ENCODE results near the gene C15orf61. TPM values are rescaled to one million over a fixed set of nuclear protein-coding genes. Genes with fewer than 3 reads are reported as not detected.

Gene C15orf61
- polyA plus RNA-seq, 2 donors, result 0.92 to 1.8 TPM

DNA sequence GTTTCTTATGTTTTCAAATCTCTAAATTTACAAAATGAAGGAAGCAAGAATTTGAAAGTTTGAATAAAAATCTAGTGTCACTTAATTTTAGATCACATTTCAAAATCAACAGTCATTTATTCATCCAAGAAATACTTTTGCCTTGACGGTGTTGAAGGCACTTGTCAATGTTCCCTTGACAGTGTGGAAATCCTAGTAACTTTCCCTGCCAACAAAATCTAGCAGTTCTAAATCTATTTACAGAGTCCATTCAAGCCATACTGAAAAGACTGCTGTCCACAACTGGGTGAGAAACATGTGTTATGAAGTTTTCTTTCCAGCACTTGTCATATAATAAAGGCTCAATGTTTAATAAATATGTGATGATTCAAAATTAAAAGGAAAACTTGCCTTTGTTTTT is 12.9 kb downstream of the C15orf61 start:
- Histone ChIP-seq H3K27ac (ENCODE audit: low read depth in 2 of 2, low read length in 1 of 2) (no peak overlapping the region), H3K9me3 (ENCODE audit: control insufficient read depth in 2 of 2, insufficient read depth in 1 of 2, low read depth in 1 of 2, low read length in 1 of 2) (no peaks in the 10 kb centered on the region), H3K4me3 (ENCODE audit: low read depth in 1 of 2, low read length in 2 of 2) (no peak overlapping the region), H3K4me1 (ENCODE audit: control insufficient read depth in 2 of 2, insufficient read depth in 2 of 2, low read length in 1 of 2) (no peaks in the 10 kb centered on the region), H3K27me3 (ENCODE audit: control insufficient read depth in 1 of 2, insufficient read depth in 2 of 2, low read length in 2 of 2) (no peaks in the 10 kb centered on the region), H3K36me3 (ENCODE audit: control insufficient read depth in 2 of 2, insufficient read depth in 2 of 2, low read length in 1 of 2) (no peaks in the 10 kb centered on the region)
- WGBS, 2 donors, result 68 to 69% methylated on average over 1 of the region's 1 CpG

DNA sequence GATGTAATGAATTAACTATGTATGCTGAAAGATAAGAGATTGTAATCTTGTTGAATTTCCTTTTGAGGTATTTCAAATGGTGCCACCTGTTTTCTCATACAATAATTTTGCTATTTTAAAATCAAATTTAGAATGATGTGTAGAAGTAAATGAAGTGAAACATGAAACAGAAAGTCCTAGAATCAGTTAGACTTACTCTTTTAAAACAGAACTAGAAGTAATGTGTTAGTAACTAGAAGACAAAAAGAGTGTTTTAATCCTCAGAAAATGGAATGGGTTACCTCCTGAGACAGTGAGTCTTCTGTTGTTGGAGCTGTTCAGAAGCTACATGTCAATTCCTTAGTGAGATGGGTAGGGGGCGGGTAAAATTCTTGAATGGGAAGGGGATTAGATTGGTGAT is 13.4 kb downstream of the C15orf61 start:
- Histone ChIP-seq H3K4me3 (ENCODE audit: low read depth in 1 of 2, low read length in 2 of 2) (no peak overlapping the region), H3K27ac (ENCODE audit: low read depth in 2 of 2, low read length in 1 of 2) (no peak overlapping the region), H3K9me3 (ENCODE audit: control insufficient read depth in 2 of 2, insufficient read depth in 1 of 2, low read depth in 1 of 2, low read length in 1 of 2) (no peaks in the 10 kb centered on the region), H3K27me3 (ENCODE audit: control insufficient read depth in 1 of 2, insufficient read depth in 2 of 2, low read length in 2 of 2) (no peaks in the 10 kb centered on the region), H3K4me1 (ENCODE audit: control insufficient read depth in 2 of 2, insufficient read depth in 2 of 2, low read length in 1 of 2) (no peaks in the 10 kb centered on the region), H3K36me3 (ENCODE audit: control insufficient read depth in 2 of 2, insufficient read depth in 2 of 2, low read length in 1 of 2) (no peaks in the 10 kb centered on the region)
- WGBS, 2 donors, result 89 to 90% methylated on average over 1 of the region's 1 CpG

GRCh38 chr15:67537771-67538170 is 16.8 kb downstream of the C15orf61 start:
- Histone ChIP-seq H3K4me1 (ENCODE audit: control insufficient read depth in 2 of 2, insufficient read depth in 2 of 2, low read length in 1 of 2) (no peaks in the 10 kb centered on the region), H3K27me3 (ENCODE audit: control insufficient read depth in 1 of 2, insufficient read depth in 2 of 2, low read length in 2 of 2) (no peaks in the 10 kb centered on the region), H3K27ac (ENCODE audit: low read depth in 2 of 2, low read length in 1 of 2) (no peak overlapping the region), H3K4me3 (ENCODE audit: low read depth in 1 of 2, low read length in 2 of 2) (no peak overlapping the region), H3K36me3 (ENCODE audit: control insufficient read depth in 2 of 2, insufficient read depth in 2 of 2, low read length in 1 of 2) (no peaks in the 10 kb centered on the region), H3K9me3 (ENCODE audit: control insufficient read depth in 2 of 2, insufficient read depth in 1 of 2, low read depth in 1 of 2, low read length in 1 of 2) (no peaks in the 10 kb centered on the region)
- 96 to 100% methylated on average over 1 of the region's 1 CpG for WGBS, 2 donors

DNA sequence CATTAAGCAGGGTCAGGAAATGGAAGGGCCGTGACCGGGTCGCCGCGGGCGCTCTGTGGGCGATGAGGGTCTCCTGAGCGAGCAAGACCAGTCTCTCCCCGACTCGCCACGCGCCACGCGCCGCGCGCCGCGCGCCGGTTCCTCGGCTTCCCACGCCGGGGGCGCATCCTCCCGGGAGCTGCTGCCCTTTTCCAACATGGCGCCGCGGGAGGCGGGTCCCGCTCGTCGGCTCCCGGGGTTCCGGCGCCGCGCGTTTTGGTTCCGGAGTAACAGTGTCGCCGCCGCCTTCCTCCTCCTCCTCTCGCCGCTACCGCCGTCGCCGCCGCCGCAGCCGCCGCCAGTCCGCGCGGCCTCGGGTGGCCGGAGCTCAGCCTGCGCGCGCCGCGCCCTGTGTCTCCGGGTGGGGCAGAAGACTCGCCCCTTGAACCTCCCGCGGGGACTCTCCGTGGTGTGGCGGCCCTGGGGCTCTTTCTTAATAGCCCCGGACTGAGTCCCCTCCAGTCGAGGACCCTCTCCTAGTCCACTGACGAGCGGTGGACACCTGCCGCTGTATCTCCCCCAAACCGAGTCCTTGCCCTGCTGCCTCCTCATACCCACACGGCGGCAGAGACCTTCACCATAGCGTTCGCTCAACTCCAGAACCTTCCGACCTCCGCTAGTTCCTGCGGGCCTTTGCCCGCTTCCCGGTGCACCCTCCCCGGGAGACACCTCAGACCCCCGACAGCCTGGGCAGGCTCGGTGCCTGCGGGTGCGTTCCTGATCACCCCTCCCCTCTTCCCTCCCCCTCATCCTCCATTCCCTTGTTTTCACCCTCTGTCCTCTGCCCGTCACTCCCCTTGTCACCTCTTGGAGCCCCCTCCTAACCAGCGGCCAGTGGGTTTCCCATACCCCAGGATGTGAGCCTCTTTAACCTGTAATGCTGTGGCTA is 21.8 kb downstream of the C15orf61 start, which contains the start of gene MAP2K5:
Gene MAP2K5, plus strand, starts transcription at position 284 of the 928 bp plus-strand sequence. Its CDS starts 633 bp downstream, at position 917.
- Histone ChIP-seq H3K36me3 (ENCODE audit: control insufficient read depth in 2 of 2, insufficient read depth in 2 of 2, low read length in 1 of 2) (no peaks in the 10 kb centered on the region), H3K4me3 (ENCODE audit: low read depth in 1 of 2, low read length in 2 of 2) (peak within 1 kb of the TSS; percentile 60 to 94), H3K9me3 (ENCODE audit: control insufficient read depth in 2 of 2, insufficient read depth in 1 of 2, low read depth in 1 of 2, low read length in 1 of 2) (no peaks in the 10 kb centered on the region), H3K27me3 (ENCODE audit: control insufficient read depth in 1 of 2, insufficient read depth in 2 of 2, low read length in 2 of 2) (no peaks in the 10 kb centered on the region), H3K27ac (ENCODE audit: low read depth in 2 of 2, low read length in 1 of 2) (peak within 1 kb of the TSS; percentile 89 to 93), H3K4me1 (ENCODE audit: control insufficient read depth in 2 of 2, insufficient read depth in 2 of 2, low read length in 1 of 2) (peaks cover 0 to 4% of the 10 kb centered on the region in 2 donors)
- 0 to 1% methylated on average over 62 to 91 of the region's 91 CpGs for WGBS, 2 donors

DNA sequence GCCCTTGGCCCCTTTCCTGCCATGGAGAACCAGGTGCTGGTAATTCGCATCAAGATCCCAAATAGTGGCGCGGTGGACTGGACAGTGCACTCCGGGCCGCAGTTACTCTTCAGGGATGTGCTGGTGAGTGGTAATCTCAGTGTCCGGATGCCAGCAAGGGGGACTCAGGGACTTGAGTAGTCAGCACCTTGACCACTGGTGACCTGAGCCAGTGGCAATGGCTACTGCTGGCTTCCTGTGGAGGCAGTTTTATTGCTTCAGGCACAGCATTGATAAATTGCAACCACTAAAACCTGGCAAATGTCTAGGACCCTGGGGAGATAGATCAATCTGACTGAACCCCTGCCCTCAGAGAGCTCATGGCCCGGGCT is 22.4 kb downstream of the C15orf61 start:
- no peaks in the 10 kb centered on the region for H3K36me3 ChIP-seq (ENCODE audit: control insufficient read depth in 2 of 2, insufficient read depth in 2 of 2, low read length in 1 of 2)
- 35 to 36% methylated on average over 7 of the region's 7 CpGs for WGBS, 2 donors
- no peaks in the 10 kb centered on the region for H3K27me3 ChIP-seq (ENCODE audit: control insufficient read depth in 1 of 2, insufficient read depth in 2 of 2, low read length in 2 of 2)
- H3K27ac ChIP-seq (ENCODE audit: low read depth in 2 of 2, low read length in 1 of 2), result peak overlapping the region; percentile 45 to 93
- H3K4me1 ChIP-seq (ENCODE audit: control insufficient read depth in 2 of 2, insufficient read depth in 2 of 2, low read length in 1 of 2), result peaks cover 0 to 4% of the 10 kb centered on the region in 2 donors
- no peaks in the 10 kb centered on the region for H3K9me3 ChIP-seq (ENCODE audit: control insufficient read depth in 2 of 2, insufficient read depth in 1 of 2, low read depth in 1 of 2, low read length in 1 of 2)
- peak overlapping the region; percentile 60 to 94 for H3K4me3 ChIP-seq (ENCODE audit: low read depth in 1 of 2, low read length in 2 of 2)

DNA sequence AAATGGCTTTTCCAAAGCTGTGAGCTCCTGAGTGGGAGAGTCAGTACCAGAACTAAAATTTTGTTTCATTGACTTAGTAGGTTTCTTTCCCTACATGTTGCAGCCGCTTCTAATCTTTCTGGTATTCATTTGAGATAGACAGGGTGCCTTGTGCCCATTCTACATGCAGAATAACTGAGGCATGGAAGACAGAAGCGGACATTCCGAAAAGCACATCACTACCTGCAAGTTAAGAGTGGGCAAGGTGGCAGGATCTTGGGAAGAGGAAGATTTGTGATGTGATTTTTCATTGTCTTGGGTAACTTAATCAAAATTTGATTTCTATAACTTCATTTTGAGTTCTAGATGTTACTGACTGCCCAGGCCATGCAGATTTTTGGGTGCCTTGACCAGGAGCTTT is 23.5 kb downstream of the C15orf61 start:
- peaks cover 0 to 4% of the 10 kb centered on the region in 2 donors for H3K4me1 ChIP-seq (ENCODE audit: control insufficient read depth in 2 of 2, insufficient read depth in 2 of 2, low read length in 1 of 2)
- WGBS, 2 donors, result 92 to 98% methylated on average over 3 of the region's 3 CpGs
- H3K27ac ChIP-seq (ENCODE audit: low read depth in 2 of 2, low read length in 1 of 2), result no peak overlapping the region
- H3K27me3 ChIP-seq (ENCODE audit: control insufficient read depth in 1 of 2, insufficient read depth in 2 of 2, low read length in 2 of 2), result no peaks in the 10 kb centered on the region
- no peaks in the 10 kb centered on the region for H3K36me3 ChIP-seq (ENCODE audit: control insufficient read depth in 2 of 2, insufficient read depth in 2 of 2, low read length in 1 of 2)
- H3K4me3 ChIP-seq (ENCODE audit: low read depth in 1 of 2, low read length in 2 of 2), result no peak overlapping the region
- H3K9me3 ChIP-seq (ENCODE audit: control insufficient read depth in 2 of 2, insufficient read depth in 1 of 2, low read depth in 1 of 2, low read length in 1 of 2), result no peaks in the 10 kb centered on the region

DNA sequence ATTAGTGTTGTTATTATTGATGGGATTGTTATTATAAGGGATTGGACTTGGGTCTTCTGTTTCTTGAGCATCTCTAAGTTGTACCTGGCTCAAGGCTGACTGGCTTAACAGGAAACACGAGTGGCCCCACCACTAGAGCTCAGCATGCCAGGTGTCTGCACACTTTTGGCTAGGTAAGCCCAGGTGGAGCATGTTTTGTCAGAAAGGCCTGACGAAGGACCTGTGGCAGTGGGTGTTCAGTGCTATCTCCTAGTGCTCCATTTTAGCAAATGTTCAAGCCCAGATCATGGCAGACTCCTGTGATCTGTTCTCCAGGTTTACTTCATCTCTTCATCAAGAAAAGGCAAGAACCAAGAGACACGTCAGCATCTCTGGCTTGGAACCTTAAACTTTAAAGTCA is 24.9 kb downstream of the C15orf61 start:
- Histone ChIP-seq H3K27ac (ENCODE audit: low read depth in 2 of 2, low read length in 1 of 2) (no peak overlapping the region), H3K4me1 (ENCODE audit: control insufficient read depth in 2 of 2, insufficient read depth in 2 of 2, low read length in 1 of 2) (peaks cover 0 to 4% of the 10 kb centered on the region in 2 donors), H3K27me3 (ENCODE audit: control insufficient read depth in 1 of 2, insufficient read depth in 2 of 2, low read length in 2 of 2) (no peaks in the 10 kb centered on the region), H3K36me3 (ENCODE audit: control insufficient read depth in 2 of 2, insufficient read depth in 2 of 2, low read length in 1 of 2) (no peaks in the 10 kb centered on the region), H3K4me3 (ENCODE audit: low read depth in 1 of 2, low read length in 2 of 2) (no peak overlapping the region), H3K9me3 (ENCODE audit: control insufficient read depth in 2 of 2, insufficient read depth in 1 of 2, low read depth in 1 of 2, low read length in 1 of 2) (no peaks in the 10 kb centered on the region)
- 67 to 68% methylated on average over 3 of the region's 3 CpGs for WGBS, 2 donors

DNA sequence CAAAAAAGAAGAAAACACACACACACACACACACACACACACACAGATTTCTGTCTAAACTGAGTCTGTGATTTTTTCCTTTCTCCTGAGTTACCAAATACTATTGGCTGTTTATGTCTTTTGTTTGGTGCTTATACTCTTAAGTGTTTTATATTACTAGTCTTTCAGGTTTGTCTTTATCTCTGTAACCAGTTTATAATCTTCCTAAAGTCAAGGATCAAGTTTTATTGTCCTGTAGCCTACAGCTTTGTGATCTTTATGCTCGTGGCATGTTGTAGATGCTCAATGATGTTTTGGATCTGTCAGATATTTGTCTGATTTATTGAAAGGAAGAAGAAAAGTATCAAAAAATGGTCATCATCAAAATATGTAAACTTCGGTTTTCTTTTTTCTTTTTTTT is 26.1 kb downstream of the C15orf61 start:
- no peaks in the 10 kb centered on the region for H3K36me3 ChIP-seq (ENCODE audit: control insufficient read depth in 2 of 2, insufficient read depth in 2 of 2, low read length in 1 of 2)
- peaks cover 0 to 4% of the 10 kb centered on the region in 2 donors for H3K4me1 ChIP-seq (ENCODE audit: control insufficient read depth in 2 of 2, insufficient read depth in 2 of 2, low read length in 1 of 2)
- H3K27ac ChIP-seq (ENCODE audit: low read depth in 2 of 2, low read length in 1 of 2), result no peak overlapping the region
- H3K27me3 ChIP-seq (ENCODE audit: control insufficient read depth in 1 of 2, insufficient read depth in 2 of 2, low read length in 2 of 2), result no peaks in the 10 kb centered on the region
- H3K4me3 ChIP-seq (ENCODE audit: low read depth in 1 of 2, low read length in 2 of 2), result no peak overlapping the region
- H3K9me3 ChIP-seq (ENCODE audit: control insufficient read depth in 2 of 2, insufficient read depth in 1 of 2, low read depth in 1 of 2, low read length in 1 of 2), result no peaks in the 10 kb centered on the region
- WGBS, 2 donors, result 78 to 80% methylated on average over 2 of the region's 2 CpGs

DNA sequence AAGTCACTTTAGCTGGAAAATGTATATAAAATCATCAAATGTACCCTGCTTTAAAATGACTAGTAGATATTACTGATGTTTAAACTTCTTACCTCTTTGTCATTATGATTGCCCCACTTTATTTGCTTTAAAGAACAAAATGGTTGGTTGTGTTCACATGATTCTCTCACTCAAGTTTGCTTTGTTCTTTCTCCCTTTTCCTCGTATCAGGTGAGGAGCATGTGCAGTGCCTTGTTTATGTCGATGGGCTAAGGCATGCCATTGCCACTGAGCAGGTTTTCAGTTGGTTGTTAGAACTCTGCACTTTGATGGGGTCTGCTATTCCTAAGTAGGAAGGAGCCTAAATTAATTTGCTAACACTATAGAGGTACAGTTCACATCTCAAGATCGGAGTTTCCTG is 26.9 kb downstream of the C15orf61 start:
- H3K9me3 ChIP-seq (ENCODE audit: control insufficient read depth in 2 of 2, insufficient read depth in 1 of 2, low read depth in 1 of 2, low read length in 1 of 2), result no peaks in the 10 kb centered on the region
- H3K4me3 ChIP-seq (ENCODE audit: low read depth in 1 of 2, low read length in 2 of 2), result no peak overlapping the region
- H3K36me3 ChIP-seq (ENCODE audit: control insufficient read depth in 2 of 2, insufficient read depth in 2 of 2, low read length in 1 of 2), result no peaks in the 10 kb centered on the region
- H3K27ac ChIP-seq (ENCODE audit: low read depth in 2 of 2, low read length in 1 of 2), result no peak overlapping the region
- no peaks in the 10 kb centered on the region for H3K27me3 ChIP-seq (ENCODE audit: control insufficient read depth in 1 of 2, insufficient read depth in 2 of 2, low read length in 2 of 2)
- peaks cover 0 to 4% of the 10 kb centered on the region in 2 donors for H3K4me1 ChIP-seq (ENCODE audit: control insufficient read depth in 2 of 2, insufficient read depth in 2 of 2, low read length in 1 of 2)
- WGBS, 2 donors, result 74 to 76% methylated on average over 3 of the region's 3 CpGs

All from esophagus (tissue), 2 donors.